ENCODE results near the gene DNAH7. TPM values are rescaled to one million over a fixed set of nuclear protein-coding genes. Genes with fewer than 3 reads are reported as not detected.
A peak's percentile ranks its signal among the peaks of the same experiment; 100 is the strongest.

Gene DNAH7
- total and polyA plus RNA-seq, 7 experiments from 2014 or later = not detected

GRCh38 chr2:195864316-195864715 lies 204.3 kb downstream of the DNAH7 start:
- ChIA-PET POLR2A (interaction anchor here (0.6 kb wide), 1 partner anchor 904 kb away, joined by 3 read pairs; no protein-coding TSS in a partner anchor), CTCF (no interaction called here)
- DNase-seq (no peak), ATAC-seq (no peak)
- intact Hi-C loops (cut with micrococcal nuclease) = no loop called here
- no peak overlapping the region for H3K4me3 ChIP-seq (ENCODE audit: low read length)
- H3K27me3 ChIP-seq (ENCODE audit: control insufficient read depth in 2 of 2, insufficient read depth in 2 of 2, low read length in 2 of 2) = no peaks in the 10 kb centered on the region
- Mint-ChIP-seq H3K4me3 (no peak overlapping the region), H3K27ac (no peak overlapping the region), H3K4me1 (peaks cover 0 to 7% (median 5%) of the 10 kb centered on the region in 7 donors), H3K27me3 (peaks cover 3 to 28% (median 13%) of the 10 kb centered on the region in 5 donors), H3K36me3 (no peaks in the 10 kb centered on the region), H3K9me3 (peaks cover 0 to 1% (median 0%) of the 10 kb centered on the region in 11 donors)
- H3K9me3 ChIP-seq (ENCODE audit: control insufficient read depth in 2 of 3, low read length in 3 of 3) = no peaks in the 10 kb centered on the region
- H3K4me1 ChIP-seq (ENCODE audit: control insufficient read depth in 2 of 2, insufficient read depth in 2 of 2, low read length in 2 of 2) = no peaks in the 10 kb centered on the region
- H3K27ac ChIP-seq (ENCODE audit: low read depth, low read length) = no peak overlapping the region
- no peaks in the 10 kb centered on the region for H3K36me3 ChIP-seq (ENCODE audit: control insufficient read depth in 2 of 3, insufficient read depth in 3 of 3, low read length in 3 of 3)

- H3K4me3 ChIP-seq (ENCODE audit: low read length) = no peak overlapping the region
- no peak for DNase-seq
- no peaks in the 10 kb centered on the region for H3K9me3 ChIP-seq (ENCODE audit: control insufficient read depth in 2 of 3, low read length in 3 of 3)
- H3K4me1 Mint-ChIP-seq = peaks cover 0 to 7% (median 5%) of the 10 kb centered on the region in 7 donors
- H3K27me3 Mint-ChIP-seq = peaks cover 3 to 22% (median 8%) of the 10 kb centered on the region in 5 donors
- H3K27ac Mint-ChIP-seq = no peak overlapping the region
- H3K9me3 Mint-ChIP-seq = peaks cover 0 to 1% (median 0%) of the 10 kb centered on the region in 11 donors
- no peaks in the 10 kb centered on the region for H3K27me3 ChIP-seq (ENCODE audit: control insufficient read depth in 2 of 2, insufficient read depth in 2 of 2, low read length in 2 of 2)
- intact Hi-C loops (cut with micrococcal nuclease) = no loop called here
- H3K36me3 Mint-ChIP-seq = no peaks in the 10 kb centered on the region
- no peaks in the 10 kb centered on the region for H3K36me3 ChIP-seq (ENCODE audit: control insufficient read depth in 2 of 3, insufficient read depth in 3 of 3, low read length in 3 of 3)
- H3K27ac ChIP-seq (ENCODE audit: low read depth, low read length) = no peak overlapping the region
- no peaks in the 10 kb centered on the region for H3K4me1 ChIP-seq (ENCODE audit: control insufficient read depth in 2 of 2, insufficient read depth in 2 of 2, low read length in 2 of 2)
- ChIA-PET POLR2A (no interaction called here), CTCF (no interaction called here)
- peak overlapping the region in 1 of 10 donors; percentile 11 for H3K4me3 Mint-ChIP-seq
- ATAC-seq = no peak
Observed at GRCh38 chr2:195863564-195863963, 205.1 kb downstream of the DNAH7 start.

- peaks cover 0 to 1% (median 0%) of the 10 kb centered on the region in 11 donors for H3K9me3 Mint-ChIP-seq
- CTCF ChIA-PET = no interaction called here
- DNase-seq (no peak), ATAC-seq (no peak)
- H3K27me3 Mint-ChIP-seq = peaks cover 3 to 18% (median 11%) of the 10 kb centered on the region in 5 donors
- H3K27ac Mint-ChIP-seq = no peak overlapping the region
- Histone ChIP-seq H3K36me3 (ENCODE audit: control insufficient read depth in 2 of 3, insufficient read depth in 3 of 3, low read length in 3 of 3) (no peaks in the 10 kb centered on the region), H3K27me3 (ENCODE audit: control insufficient read depth in 2 of 2, insufficient read depth in 2 of 2, low read length in 2 of 2) (no peaks in the 10 kb centered on the region), H3K4me3 (ENCODE audit: low read length) (no peak overlapping the region), H3K9me3 (ENCODE audit: control insufficient read depth in 2 of 3, low read length in 3 of 3) (no peaks in the 10 kb centered on the region), H3K4me1 (ENCODE audit: control insufficient read depth in 2 of 2, insufficient read depth in 2 of 2, low read length in 2 of 2) (no peaks in the 10 kb centered on the region), H3K27ac (ENCODE audit: low read depth, low read length) (no peak overlapping the region)
- intact Hi-C loops (cut with micrococcal nuclease) = no loop called here
- H3K4me1 Mint-ChIP-seq = peaks cover 0 to 7% (median 5%) of the 10 kb centered on the region in 7 donors
- H3K36me3 Mint-ChIP-seq = no peaks in the 10 kb centered on the region
- no peak overlapping the region for H3K4me3 Mint-ChIP-seq
- POLR2A ChIA-PET = no interaction called here
Observed at GRCh38 chr2:195863121-195863520, 205.5 kb downstream of the DNAH7 start.

GRCh38 chr2:195861821-195862220 lies 206.8 kb downstream of the DNAH7 start:
- Mint-ChIP-seq H3K36me3 (no peaks in the 10 kb centered on the region), H3K4me1 (peaks cover 0 to 7% (median 5%) of the 10 kb centered on the region in 7 donors), H3K27me3 (peaks cover 3 to 18% (median 12%) of the 10 kb centered on the region in 5 donors), H3K4me3 (no peak overlapping the region), H3K9me3 (peaks cover 0 to 1% (median 0%) of the 10 kb centered on the region in 11 donors), H3K27ac (no peak overlapping the region)
- no peaks in the 10 kb centered on the region for H3K36me3 ChIP-seq (ENCODE audit: control insufficient read depth in 2 of 3, insufficient read depth in 3 of 3, low read length in 3 of 3)
- no peak overlapping the region for H3K4me3 ChIP-seq (ENCODE audit: low read length)
- H3K4me1 ChIP-seq (ENCODE audit: control insufficient read depth in 2 of 2, insufficient read depth in 2 of 2, low read length in 2 of 2) = no peaks in the 10 kb centered on the region
- POLR2A ChIA-PET = no interaction called here
- ATAC-seq (no peak), DNase-seq (no peak)
- CTCF ChIA-PET = no interaction called here
- intact Hi-C loops (cut with micrococcal nuclease) = no loop called here
- no peaks in the 10 kb centered on the region for H3K9me3 ChIP-seq (ENCODE audit: control insufficient read depth in 2 of 3, low read length in 3 of 3)
- H3K27ac ChIP-seq (ENCODE audit: low read depth, low read length) = no peak overlapping the region
- H3K27me3 ChIP-seq (ENCODE audit: control insufficient read depth in 2 of 2, insufficient read depth in 2 of 2, low read length in 2 of 2) = no peaks in the 10 kb centered on the region

DNA sequence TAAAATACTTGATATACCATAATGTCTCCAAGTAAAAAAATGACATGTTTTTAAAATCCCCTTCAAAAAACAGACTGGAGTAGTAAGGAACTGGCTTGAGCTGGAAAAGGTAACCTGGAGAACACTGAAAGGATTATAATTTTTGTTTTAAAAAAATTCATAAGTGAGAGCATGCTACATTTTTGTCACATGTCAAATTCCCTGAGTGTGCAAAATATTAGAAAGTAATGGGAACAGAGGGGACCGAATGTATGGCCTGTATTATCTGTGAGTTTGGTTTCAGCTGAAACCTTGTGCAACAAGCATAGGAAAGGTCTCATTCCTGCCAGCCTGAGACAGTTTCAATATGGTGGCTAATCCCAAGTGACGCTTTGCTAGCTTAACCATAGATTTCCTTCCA lies 209.1 kb downstream of the DNAH7 start:
- Mint-ChIP-seq H3K27ac (no peak overlapping the region), H3K4me1 (peaks cover 0 to 7% (median 5%) of the 10 kb centered on the region in 7 donors), H3K27me3 (peaks cover 3 to 17% (median 9%) of the 10 kb centered on the region in 5 donors), H3K4me3 (no peak overlapping the region), H3K36me3 (no peaks in the 10 kb centered on the region), H3K9me3 (peaks cover 0 to 1% (median 0%) of the 10 kb centered on the region in 11 donors)
- Histone ChIP-seq H3K4me3 (ENCODE audit: low read length) (no peak overlapping the region), H3K9me3 (ENCODE audit: control insufficient read depth in 2 of 3, low read length in 3 of 3) (no peaks in the 10 kb centered on the region), H3K36me3 (ENCODE audit: control insufficient read depth in 2 of 3, insufficient read depth in 3 of 3, low read length in 3 of 3) (no peaks in the 10 kb centered on the region), H3K4me1 (ENCODE audit: control insufficient read depth in 2 of 2, insufficient read depth in 2 of 2, low read length in 2 of 2) (no peaks in the 10 kb centered on the region), H3K27me3 (ENCODE audit: control insufficient read depth in 2 of 2, insufficient read depth in 2 of 2, low read length in 2 of 2) (no peaks in the 10 kb centered on the region), H3K27ac (ENCODE audit: low read depth, low read length) (no peak overlapping the region)
- ChIA-PET CTCF (no interaction called here), POLR2A (no interaction called here)
- no peak for DNase-seq
- no peak for ATAC-seq
- intact Hi-C loops (cut with micrococcal nuclease) = no loop called here

DNA sequence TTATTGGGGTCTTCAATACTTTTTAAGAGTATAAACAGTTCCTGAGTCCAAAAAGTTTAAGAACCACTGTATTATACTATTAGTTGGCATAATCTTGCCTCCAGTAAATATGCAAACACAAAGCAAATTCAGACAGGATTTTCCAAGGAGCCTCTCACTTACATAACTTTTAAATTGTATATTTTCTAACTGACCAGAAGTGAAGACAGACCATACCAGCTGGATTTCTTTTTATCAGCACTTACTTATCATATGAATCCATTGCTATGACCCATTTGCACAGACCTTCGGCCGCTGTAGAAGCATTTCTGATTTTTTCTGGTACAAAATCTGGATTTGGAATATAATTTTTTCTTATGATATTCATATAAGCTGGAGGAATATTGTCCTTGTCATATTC lies 211.5 kb downstream of the DNAH7 start:
- POLR2A ChIA-PET = no interaction called here
- H3K9me3 ChIP-seq (ENCODE audit: control insufficient read depth in 2 of 3, low read length in 3 of 3) = no peaks in the 10 kb centered on the region

GRCh38 chr2:195850764-195851163 lies 217.9 kb downstream of the DNAH7 start:
- Histone ChIP-seq H3K27me3 (ENCODE audit: control insufficient read depth in 2 of 2, insufficient read depth in 2 of 2, low read length in 2 of 2) (no peaks in the 10 kb centered on the region), H3K36me3 (ENCODE audit: control insufficient read depth in 2 of 3, insufficient read depth in 3 of 3, low read length in 3 of 3) (no peaks in the 10 kb centered on the region), H3K27ac (ENCODE audit: low read depth, low read length) (no peak overlapping the region), H3K4me1 (ENCODE audit: control insufficient read depth in 2 of 2, insufficient read depth in 2 of 2, low read length in 2 of 2) (no peaks in the 10 kb centered on the region), H3K9me3 (ENCODE audit: control insufficient read depth in 2 of 3, low read length in 3 of 3) (no peaks in the 10 kb centered on the region), H3K4me3 (ENCODE audit: low read length) (no peak overlapping the region)
- Mint-ChIP-seq H3K27me3 (peaks cover 0 to 2% (median 0%) of the 10 kb centered on the region in 5 donors), H3K36me3 (no peaks in the 10 kb centered on the region), H3K4me1 (peaks cover 0 to 2% (median 0%) of the 10 kb centered on the region in 7 donors), H3K9me3 (peaks cover 0 to 3% (median 0%) of the 10 kb centered on the region in 11 donors), H3K27ac (peak overlapping the region in 1 of 9 donors; percentile 15), H3K4me3 (no peak overlapping the region)
- ChIA-PET POLR2A (interaction anchor here (0.7 kb wide), 1 partner anchor 38 kb away, joined by 3 read pairs; no protein-coding TSS in a partner anchor), CTCF (interaction anchor here (0.9 kb wide), 1 partner anchor 532 kb away, joined by 3 read pairs; no protein-coding TSS in a partner anchor)
- intact Hi-C loops (cut with micrococcal nuclease) = no loop called here
- no peak for DNase-seq
- ATAC-seq = no peak

More for the DNA sequence above, 211.5 kb downstream of the DNAH7 start:
- H3K4me1 ChIP-seq (ENCODE audit: control insufficient read depth in 2 of 2, insufficient read depth in 2 of 2, low read length in 2 of 2) = no peaks in the 10 kb centered on the region
- no peaks in the 10 kb centered on the region for H3K4me1 Mint-ChIP-seq
- H3K27ac ChIP-seq (ENCODE audit: low read depth, low read length) = no peak overlapping the region
- intact Hi-C loops (cut with micrococcal nuclease) = no loop called here
- H3K27ac Mint-ChIP-seq = no peak overlapping the region
- no peaks in the 10 kb centered on the region for H3K27me3 ChIP-seq (ENCODE audit: control insufficient read depth in 2 of 2, insufficient read depth in 2 of 2, low read length in 2 of 2)
- CTCF ChIA-PET = no interaction called here
- no peaks in the 10 kb centered on the region for H3K36me3 ChIP-seq (ENCODE audit: control insufficient read depth in 2 of 3, insufficient read depth in 3 of 3, low read length in 3 of 3)
- no peak for DNase-seq
- no peak overlapping the region for H3K4me3 Mint-ChIP-seq
- H3K27me3 Mint-ChIP-seq = peaks cover 0 to 9% (median 3%) of the 10 kb centered on the region in 5 donors
- H3K9me3 Mint-ChIP-seq = no peaks in the 10 kb centered on the region
- H3K4me3 ChIP-seq (ENCODE audit: low read length) = no peak overlapping the region
- no peak for ATAC-seq
- no peaks in the 10 kb centered on the region for H3K36me3 Mint-ChIP-seq
